ENCODE results near the gene AKT3.
"Not testable (repeated sequence)": the region's sequence is repeated elsewhere in the genome, so short reads cannot be mapped to it uniquely, and the experiment has no call there.

AKT3 gene

GRCh38 chr1:243837907-243838535 lies 12.0 kb downstream of the AKT3 start:
- DNase-seq: no peak

GRCh38 chr1:243834130-243834529 lies 15.9 kb downstream of the AKT3 start:
- DNase-seq: no peak

DNA sequence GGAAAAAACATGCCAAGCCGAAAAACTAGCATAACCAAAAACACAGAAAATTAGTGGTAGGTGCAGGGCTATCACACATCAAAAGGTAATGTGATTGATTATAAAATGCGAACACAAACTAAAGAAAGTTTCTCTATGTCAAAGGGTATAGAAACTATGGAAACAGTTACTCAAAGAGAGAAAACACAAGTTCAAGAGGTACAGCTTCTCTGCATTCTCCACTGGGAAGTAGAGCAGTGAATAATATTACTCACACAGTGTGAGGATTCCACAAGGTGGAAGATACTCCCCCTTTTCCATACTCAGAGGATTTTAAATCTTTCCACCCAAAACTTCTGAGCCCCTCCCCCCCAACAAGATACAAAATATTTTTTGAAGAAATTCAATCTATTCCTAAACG lies 18.6 kb downstream of the AKT3 start:
- no peak for DNase-seq

- DNase-seq: no peak
These were observed 22.8 kb downstream of the AKT3 start for GRCh38 chr1:243827206-243827605.

- DNase-seq: not testable (repeated sequence)
These were observed 25.1 kb downstream of the AKT3 start for GRCh38 chr1:243824907-243825306.

GRCh38 chr1:243821177-243821680 lies 28.8 kb downstream of the AKT3 start:
- no peak for DNase-seq

DNA sequence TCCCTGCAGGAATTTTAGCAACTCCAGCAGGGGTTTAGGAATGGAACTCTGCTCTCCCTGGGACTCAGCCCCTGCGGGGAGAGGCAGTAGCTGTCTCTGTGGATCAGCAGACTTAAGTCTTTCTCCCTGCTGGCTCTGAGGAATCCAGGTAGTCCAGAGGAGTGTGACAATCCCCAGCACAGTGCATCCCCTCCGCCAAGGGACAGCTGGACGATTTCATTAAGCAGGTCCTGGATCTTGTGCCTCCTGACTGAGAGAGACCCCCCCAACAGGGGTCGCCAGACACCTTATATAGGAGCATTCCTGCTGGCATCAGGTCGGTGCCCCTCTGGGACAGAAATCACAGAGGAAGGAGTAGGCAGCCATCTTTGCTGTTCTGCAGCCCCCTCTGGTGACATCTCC lies 30.6 kb downstream of the AKT3 start:
- no peak for DNase-seq

DNA sequence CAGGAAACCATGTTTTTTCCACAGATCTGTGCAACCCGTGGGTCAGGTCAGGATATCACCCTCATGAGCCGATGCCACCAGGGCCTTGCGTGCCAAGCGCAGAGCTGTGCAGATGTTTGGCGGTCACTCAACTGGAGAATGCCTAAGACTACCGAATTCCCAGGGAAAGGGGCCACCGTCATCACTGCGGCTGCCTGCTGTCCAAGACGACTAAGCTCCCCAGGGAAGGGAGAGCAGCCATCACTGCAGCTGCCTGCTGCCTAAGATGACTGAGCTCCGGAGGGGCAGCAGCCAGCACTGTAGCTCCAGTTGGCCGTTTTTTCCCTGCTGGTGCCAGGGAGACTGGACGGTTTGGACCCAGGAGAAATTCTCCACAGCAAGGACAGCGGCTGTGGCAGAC lies 31.1 kb downstream of the AKT3 start:
- no peak for DNase-seq

DNA sequence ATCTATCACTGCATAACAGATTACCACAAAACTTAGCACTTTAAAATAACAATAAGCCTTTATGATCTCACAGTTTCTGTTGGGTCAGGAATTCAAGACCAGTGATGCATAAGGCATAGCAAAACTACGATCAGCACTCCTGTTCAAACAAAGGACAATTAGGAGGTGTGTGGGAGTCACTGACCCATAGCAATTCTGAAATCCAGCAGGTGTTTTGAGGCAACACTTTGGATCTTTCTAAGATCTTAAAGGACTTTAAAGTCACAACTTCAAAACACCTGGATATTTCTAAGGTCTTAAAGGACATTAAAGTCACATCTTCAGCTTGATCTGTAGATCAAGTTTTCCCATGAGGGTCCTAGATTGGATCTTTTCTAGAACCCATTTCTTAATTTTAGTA lies 35.3 kb downstream of the AKT3 start:
- no peak for DNase-seq

GRCh38 chr1:243807346-243807745 lies 42.7 kb downstream of the AKT3 start:
- not testable (repeated sequence) for DNase-seq

GRCh38 chr1:243806310-243806709 lies 43.7 kb downstream of the AKT3 start:
- DNase-seq: no peak

- no peak for DNase-seq
These were observed 47.3 kb downstream of the AKT3 start for GRCh38 chr1:243802736-243803135.

DNA sequence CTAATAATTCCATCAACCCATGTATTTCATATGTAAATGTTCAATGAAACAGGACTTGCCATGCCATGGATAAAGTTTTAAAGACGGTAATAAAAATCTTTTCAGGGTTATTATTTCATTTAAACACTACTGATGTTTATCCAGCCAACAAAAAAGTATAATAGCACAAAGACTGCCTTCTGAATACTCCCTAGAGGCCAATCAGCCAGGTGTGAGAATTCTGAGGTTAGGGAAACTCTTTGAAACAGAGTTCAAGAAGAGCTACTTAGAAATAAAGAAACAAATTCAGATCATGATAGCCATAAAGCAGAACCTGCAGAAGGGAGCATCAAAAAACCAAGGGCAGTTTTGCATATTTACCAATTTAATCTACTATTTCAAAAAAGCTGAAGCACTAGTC lies 48.7 kb downstream of the AKT3 start:
- no peak for DNase-seq

- no peak for DNase-seq
These were observed 50.1 kb downstream of the AKT3 start for GRCh38 chr1:243799908-243800307.

- DNase-seq: no peak
These were observed 51.3 kb downstream of the AKT3 start for GRCh38 chr1:243798726-243799125.

DNA sequence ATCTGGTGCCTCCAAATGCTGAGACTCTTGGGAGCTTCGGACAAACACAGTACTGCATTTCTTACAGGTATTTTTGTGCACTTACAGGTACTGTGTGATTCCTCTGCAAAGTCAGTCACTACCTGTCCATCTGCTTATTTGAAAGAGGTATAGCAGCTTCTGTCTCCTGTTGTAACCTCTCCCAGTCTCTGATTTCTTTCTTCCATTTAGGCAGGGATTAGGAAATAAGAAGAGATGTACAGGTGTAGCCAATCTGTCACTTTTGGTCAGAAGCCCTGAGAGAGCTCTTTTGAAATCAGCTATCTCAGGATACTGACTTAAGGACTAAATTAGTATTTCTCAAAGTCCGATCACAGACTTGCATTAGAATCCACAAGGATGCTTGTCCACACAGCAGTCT lies 54.0 kb downstream of the AKT3 start:
- no peak for DNase-seq

DNA sequence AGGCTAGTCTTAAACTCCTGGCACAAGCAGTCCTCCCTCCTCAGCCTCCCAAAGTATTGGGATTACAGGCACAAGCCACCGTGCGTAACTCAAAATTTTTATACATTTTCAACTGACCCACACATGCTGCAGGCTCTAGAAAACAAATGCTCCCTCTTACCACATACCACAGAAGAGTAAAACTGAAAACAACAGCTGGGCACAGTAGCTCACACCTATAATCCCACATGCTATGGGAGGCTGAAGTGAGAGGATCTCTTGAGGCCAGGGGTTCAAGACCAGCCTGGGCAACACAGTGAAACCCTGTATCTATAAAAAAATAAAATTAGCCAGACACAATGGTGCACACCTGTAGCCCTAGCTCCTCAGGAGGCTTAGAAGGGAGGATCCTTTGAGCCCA lies 56.7 kb downstream of the AKT3 start:
- no peak for DNase-seq

DNA sequence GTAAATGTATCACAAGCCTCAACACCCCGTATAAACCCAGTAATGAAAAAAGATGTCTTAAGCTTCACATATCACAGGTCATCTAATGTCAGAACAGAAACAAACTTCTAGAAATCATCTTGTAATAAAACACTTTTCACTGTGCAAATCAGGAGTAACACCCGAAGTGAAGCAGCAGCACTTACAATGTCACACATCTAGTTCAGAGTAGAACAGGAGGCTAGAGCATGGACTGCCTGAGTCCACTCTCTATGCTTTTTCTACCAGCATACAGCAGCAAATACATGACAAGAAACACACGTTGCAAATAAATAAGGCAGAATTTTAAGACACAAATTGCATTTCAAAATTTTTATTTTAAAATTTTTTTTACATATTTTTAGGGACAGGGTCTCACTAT lies 57.2 kb downstream of the AKT3 start:
- DNase-seq: no peak

GRCh38 chr1:243792401-243792800 lies 57.6 kb downstream of the AKT3 start:
- no peak for DNase-seq

DNA sequence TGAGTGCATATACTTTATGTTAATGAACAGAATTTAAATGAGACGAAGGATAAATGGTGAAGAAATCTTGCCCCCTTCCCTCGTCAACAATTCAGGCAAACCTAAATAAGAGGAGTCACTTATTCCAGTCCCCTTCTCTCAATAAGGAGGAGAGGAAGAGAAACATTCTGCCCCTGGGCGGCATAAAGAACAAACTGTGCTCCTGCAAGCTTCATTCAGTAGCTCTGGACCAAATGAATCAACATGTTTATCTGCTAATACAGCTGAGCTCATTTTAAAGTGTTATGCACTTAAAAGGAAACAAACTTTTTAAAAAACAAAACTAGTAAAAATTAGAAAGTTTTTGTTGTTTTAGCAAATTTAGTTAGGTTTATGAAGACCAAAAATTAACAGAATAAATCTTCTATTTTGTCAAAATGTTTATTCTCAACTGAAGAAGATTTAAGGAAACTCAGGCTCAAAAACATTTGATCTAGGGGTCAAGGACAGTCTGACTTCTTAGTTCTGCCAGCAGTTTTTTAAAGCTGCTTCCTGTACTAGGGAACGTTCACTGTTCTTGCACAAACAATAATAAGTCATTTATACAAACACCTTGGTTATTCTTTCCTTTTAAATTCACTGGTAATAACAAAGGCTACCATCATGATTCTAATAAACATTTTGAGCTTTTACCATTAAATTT lies 58.3 kb downstream of the AKT3 start:
- no peak for DNase-seq

- no peak for DNase-seq
These were observed 59.6 kb downstream of the AKT3 start for GRCh38 chr1:243790404-243790803.

- DNase-seq: no peak
These were observed 63.5 kb downstream of the AKT3 start for GRCh38 chr1:243786531-243786930.

- DNase-seq: no peak
These were observed 65.5 kb downstream of the AKT3 start for GRCh38 chr1:243784506-243784905.

GRCh38 chr1:243783714-243784113 lies 66.3 kb downstream of the AKT3 start:
- DNase-seq: no peak

Measured in KG1 (cell line).